PFSK-1 (cell line): Measurements from ENCODE around the gene SKA1.

Experiments
- FOXP2 ChIP-seq: optimal IDR thresholded peaks from 2 replicates; pipeline ENCODE3; 2011; ENCODE audit warnings: borderline replicate concordance, control low read depth, inconsistent platforms; ENCODE audit not compliant: insufficient read depth; ENCODE audit errors: extremely low read length, extremely low read depth
- POLR2AphosphoS5 ChIP-seq: IDR thresholded peaks from 2 replicates; pipeline ENCODE4 v1.6.1; 2012; ENCODE audit warnings: low read depth, mild to moderate bottlenecking, control low read depth, low read length, moderate library complexity
- REST ChIP-seq, 2 experiments: IDR thresholded peaks; 2 replicates each; pipeline versions ENCODE4 v1.6.1 to v1.8.0; 2011 to 2012; ENCODE audit warnings: low read depth in 2 of 2, low read length in 2 of 2, control low read depth in 1 of 2, inconsistent platforms in 1 of 2, mild to moderate bottlenecking in 1 of 2, moderate library complexity in 1 of 2; ENCODE audit not compliant: insufficient read depth in 1 of 2
- SIN3A ChIP-seq: IDR thresholded peaks from 2 replicates; pipeline ENCODE4 v1.6.1; 2012; ENCODE audit warnings: mild to moderate bottlenecking, low read length, moderate library complexity, borderline replicate concordance; ENCODE audit not compliant: insufficient read depth
- TAF1 ChIP-seq: IDR thresholded peaks from 2 replicates; pipeline ENCODE4 v1.6.1; 2012; ENCODE audit warnings: low read length, control low read depth, borderline replicate concordance; ENCODE audit not compliant: insufficient read depth

The SKA1 gene

GRCh38 chr18:50360611-50361010 lies 14.2 kb upstream of the SKA1 start:
- TF ChIP-seq FOXP2 (no peak), REST (IDR thresholded peaks at IDR 0.05; ENCODE audit: insufficient read depth in 1 of 2, low read depth in 2 of 2, low read length in 2 of 2) (no peak), POLR2AphosphoS5 (no peak), SIN3A (no peak), TAF1 (no peak)

GRCh38 chr18:50369672-50370071 lies 5.2 kb upstream of the SKA1 start:
- TF ChIP-seq TAF1 (no peak), REST (IDR thresholded peaks at IDR 0.05; ENCODE audit: insufficient read depth in 1 of 2, low read depth in 2 of 2, low read length in 2 of 2) (no peak), POLR2AphosphoS5 (no peak), FOXP2 (no peak), SIN3A (no peak)

GRCh38 chr18:50372743-50373142 lies 2.1 kb upstream of the SKA1 start:
- no peak for TF ChIP-seq SIN3A
- no peak for TF ChIP-seq TAF1
- TF ChIP-seq POLR2AphosphoS5 = no peak
- no peak for TF ChIP-seq FOXP2
- TF ChIP-seq REST (IDR thresholded peaks at IDR 0.05; ENCODE audit: insufficient read depth in 1 of 2, low read depth in 2 of 2, low read length in 2 of 2) = no peak

GRCh38 chr18:50373561-50374219 lies 1.2 kb upstream of the SKA1 start:
- no peak for TF ChIP-seq TAF1
- TF ChIP-seq POLR2AphosphoS5 = no peak
- TF ChIP-seq FOXP2 = no peak
- no peak for TF ChIP-seq SIN3A
- no peak for TF ChIP-seq REST (IDR thresholded peaks at IDR 0.05; ENCODE audit: insufficient read depth in 1 of 2, low read depth in 2 of 2, low read length in 2 of 2)

- TF ChIP-seq TAF1 (no peak), SIN3A (no peak), REST (IDR thresholded peaks at IDR 0.05; ENCODE audit: insufficient read depth in 1 of 2, low read depth in 2 of 2, low read length in 2 of 2) (no peak), FOXP2 (no peak), POLR2AphosphoS5 (no peak)
These were observed 560 bp upstream of the SKA1 start for GRCh38 chr18:50374220-50374752.
